HEK293T (cell line): ENCODE measurements around the gene PCSK5.

ENCODE experiments used
- L3MBTL2 ChIP-seq: fragments of 450-650 bp; conservative IDR thresholded peaks from 2 replicates; pipeline ENCODE4 v1.6.1; 2016; ENCODE audit warnings: mild to moderate bottlenecking
- SUZ12 ChIP-seq: fragments of 450-650 bp; IDR thresholded peaks from 2 replicates; pipeline ENCODE4 v1.6.1; 2016; ENCODE audit warnings: mild to moderate bottlenecking

- TF ChIP-seq L3MBTL2 (no peak), SUZ12 (no peak)
These were observed 136.3 kb downstream of the PCSK5 start for GRCh38 chr9:76026796-76027195.
